SU-DHL-6 (cell line): ENCODE measurements around the gene FAM171A2.
A peak's percentile ranks its signal among the peaks of the same experiment; 100 is the strongest.

Experiments
- H2AFZ ChIP-seq: fragments of 200-600 bp; sonication (generic); 2 replicates; pipeline ENCODE4 v1.6.1; 2014; ENCODE audit warnings: low read depth, mild to moderate bottlenecking, moderate library complexity, mixed read lengths, antibody characterized with exemption, low read length; ENCODE audit not compliant: severe bottlenecking
- H3F3A ChIP-seq: fragments of 200-600 bp; shearing (Covaris generic); 2 replicates; pipeline ENCODE4 v1.6.0; 2016; ENCODE audit warnings: antibody characterized with exemption, mild to moderate bottlenecking; ENCODE audit not compliant: insufficient read depth
- H3K27ac ChIP-seq: fragments of 200-600 bp; sonication (generic); 2 replicates; pipeline ENCODE4 v1.5.1; 2016; ENCODE audit warnings: low read depth, mild to moderate bottlenecking, low read length, moderate library complexity, mixed read lengths
- H3K27me3 ChIP-seq: fragments of 200-600 bp; sonication (generic), shearing (Covaris generic); 2 replicates; pipeline ENCODE4 v1.6.0; 2014; ENCODE audit warnings: mild to moderate bottlenecking, low read length
- H3K36me3 ChIP-seq: fragments of 200-600 bp; sonication (generic); 2 replicates; pipeline ENCODE4 v1.6.1; 2014; ENCODE audit warnings: mild to moderate bottlenecking, low read length, mixed read lengths
- H3K4me2 ChIP-seq: fragments of 300-600, 200-600 bp; shearing (Covaris generic), sonication (generic); 2 replicates; pipeline ENCODE4 v1.6.0; 2014; ENCODE audit warnings: low read length, low read depth, mild to moderate bottlenecking; ENCODE audit not compliant: poor library complexity, severe bottlenecking
- H3K4me3 ChIP-seq: fragments of 200-600 bp; sonication (generic); 2 replicates; pipeline ENCODE4 v1.5.1; 2014; ENCODE audit warnings: antibody characterized with exemption, low read length, mild to moderate bottlenecking, mixed read lengths; ENCODE audit not compliant: insufficient read depth, poor library complexity, severe bottlenecking
- H3K79me2 ChIP-seq: fragments of 200-600 bp; sonication (generic); 2 replicates; pipeline ENCODE4 v1.6.1; 2014; ENCODE audit warnings: mild to moderate bottlenecking, low read length, moderate library complexity; ENCODE audit not compliant: insufficient read depth
- H3K9ac ChIP-seq: fragments of 200-600 bp; sonication (generic); 2 replicates; pipeline ENCODE4 v1.7.0; 2014; ENCODE audit warnings: mild to moderate bottlenecking, low read length
- H3K9me2 ChIP-seq: fragments of 200-600 bp; sonication (generic); replicated peaks from 2 replicates; pipeline ENCODE4 v1.6.1; 2014; ENCODE audit warnings: low read length; ENCODE audit not compliant: insufficient read depth
- H3K9me3 ChIP-seq: fragments of 200-600 bp; sonication (generic); 2 replicates; pipeline ENCODE4 v1.6.1; 2014; ENCODE audit warnings: low read length, mixed read lengths; ENCODE audit not compliant: insufficient read depth
- H4K20me1 ChIP-seq: fragments of 200-600 bp; sonication (generic); 2 replicates; pipeline ENCODE4 v1.6.1; 2014; ENCODE audit warnings: low read depth, mild to moderate bottlenecking, antibody characterized with exemption, low read length, moderate library complexity, mixed read lengths
- CTCF ChIP-seq: fragments of 200-600 bp; sonication (generic); IDR thresholded peaks from one replicate; pipeline ENCODE4 v1.5.1; 2017; ENCODE audit warnings: antibody characterized with exemption, mild to moderate bottlenecking, low read length, moderate library complexity; ENCODE audit not compliant: insufficient read depth, poor library complexity, severe bottlenecking
- EZH2phosphoT487 ChIP-seq: fragments of 200-600 bp; sonication (generic), shearing (Covaris generic); conservative IDR thresholded peaks from 2 replicates; pipeline ENCODE4 v1.6.1; 2018; ENCODE audit warnings: mild to moderate bottlenecking, antibody characterized with exemption, low read length, moderate library complexity, mixed read lengths

The FAM171A2 gene

GRCh38 chr17:44376124-44376523 lies 12.5 kb upstream of the FAM171A2 start:
- no peak overlapping the region for H3K27ac ChIP-seq
- H3K9ac ChIP-seq, result no peak overlapping the region
- H3K9me2 ChIP-seq, result no peaks in the 10 kb centered on the region
- TF ChIP-seq CTCF, result peak; percentile 34
- no peak for TF ChIP-seq EZH2phosphoT487
- H3F3A ChIP-seq, result no peaks in the 10 kb centered on the region
- no peak overlapping the region for H3K4me3 ChIP-seq
- H3K4me2 ChIP-seq, result no peak overlapping the region
- no peaks in the 10 kb centered on the region for H3K9me3 ChIP-seq
- H3K79me2 ChIP-seq, result no peaks in the 10 kb centered on the region
- H3K36me3 ChIP-seq, result no peaks in the 10 kb centered on the region
- no peaks in the 10 kb centered on the region for H3K27me3 ChIP-seq
- no peak overlapping the region for H2AFZ ChIP-seq
- H4K20me1 ChIP-seq, result no peaks in the 10 kb centered on the region

- Histone ChIP-seq H3K9me3 (no peaks in the 10 kb centered on the region), H3K27me3 (no peaks in the 10 kb centered on the region), H3K9me2 (no peaks in the 10 kb centered on the region), H3K4me3 (no peak overlapping the region), H3K27ac (no peak overlapping the region), H2AFZ (no peak overlapping the region), H3K9ac (no peak overlapping the region), H3F3A (no peaks in the 10 kb centered on the region), H4K20me1 (no peaks in the 10 kb centered on the region), H3K79me2 (no peaks in the 10 kb centered on the region), H3K36me3 (no peaks in the 10 kb centered on the region), H3K4me2 (no peak overlapping the region)
- TF ChIP-seq CTCF, result no peak
- TF ChIP-seq EZH2phosphoT487, result no peak
Measured at GRCh38 chr17:44375196-44376017, 11.8 kb upstream of the FAM171A2 start.

GRCh38 chr17:44374306-44375195 lies 10.9 kb upstream of the FAM171A2 start:
- TF ChIP-seq CTCF, result no peak
- TF ChIP-seq EZH2phosphoT487, result no peak
- H3K9ac ChIP-seq, result no peak overlapping the region

More at GRCh38 chr17:44374306-44375195, 10.9 kb upstream of the FAM171A2 start:
- H3K36me3 ChIP-seq, result no peaks in the 10 kb centered on the region
- H3K4me2 ChIP-seq, result no peak overlapping the region
- H3K4me3 ChIP-seq, result no peak overlapping the region
- H3K79me2 ChIP-seq, result no peaks in the 10 kb centered on the region
- H3K9me2 ChIP-seq, result no peaks in the 10 kb centered on the region
- no peak overlapping the region for H2AFZ ChIP-seq
- no peaks in the 10 kb centered on the region for H4K20me1 ChIP-seq
- no peaks in the 10 kb centered on the region for H3K27me3 ChIP-seq
- no peak overlapping the region for H3K27ac ChIP-seq
- H3F3A ChIP-seq, result no peaks in the 10 kb centered on the region
- H3K9me3 ChIP-seq, result no peaks in the 10 kb centered on the region
